Activated B cell treated with CpG ODN at 0.5 μM for 24 hours (primary cell): Measurements from ENCODE around the gene CHD1. TPM values are rescaled to one million over a fixed set of nuclear protein-coding genes. Genes with fewer than 3 reads are reported as not detected.
A peak's percentile ranks its signal among the peaks of the same experiment; 100 is the strongest.

ENCODE experiments used
- ATAC-seq: fragments of 200-7000 bp; cut with Tn5 transposase; one replicate; pipeline ENCODE4 v1.10.0; 2021; ENCODE audit warnings: low read depth, mild to moderate bottlenecking, moderate library complexity
- CTCF ChIA-PET: fragments of 350-600 bp; sonication (Branson Sonifier 250); formaldehyde crosslinking; loops from one replicate; lab custom pipeline; 2021; ENCODE audit warnings: antibody characterized with exemption; lab: Charles Lee
- POLR2A ChIA-PET: fragments of 350-600 bp; sonication (Branson Sonifier 250); formaldehyde crosslinking; loops from one replicate; lab custom pipeline; 2021; ENCODE audit warnings: antibody characterized with exemption; lab: Charles Lee
- DNase-seq: peaks from one replicate; pipeline ENCODE4 v3.0.0; 2022
- H3K27ac Mint-ChIP-seq: one replicate; pipeline ENCODE4 v1.8.0; 2020; ENCODE audit warnings: mixed read lengths
- H3K27me3 Mint-ChIP-seq: one replicate; pipeline ENCODE4 v1.8.0; 2021; ENCODE audit warnings: mixed read lengths
- H3K36me3 Mint-ChIP-seq: one replicate; pipeline ENCODE4 v1.8.0; 2021; ENCODE audit warnings: low read depth, mixed read lengths
- H3K4me1 Mint-ChIP-seq: one replicate; pipeline ENCODE4 v1.8.0; 2021; ENCODE audit warnings: mixed read lengths
- H3K4me3 Mint-ChIP-seq: one replicate; pipeline ENCODE4 v1.8.0; 2020; ENCODE audit warnings: mild to moderate bottlenecking, mixed read lengths
- H3K9me3 Mint-ChIP-seq: one replicate; pipeline ENCODE4 v1.8.0; 2020; ENCODE audit warnings: mixed read lengths
- CTCF ChIP-seq: fragments of 200-600 bp; IDR thresholded peaks from one replicate; pipeline ENCODE4 v1.8.0; 2022; ENCODE audit warnings: antibody characterized with exemption, mild to moderate bottlenecking
- intact Hi-C: fragments of 100-400 bp; cut with micrococcal nuclease; formaldehyde crosslinking; loops from one replicate; pipeline ENCODE4 v1.15.1; 2024
- total RNA-seq: library from RNA; stranded (reverse); gene quantifications from 2 replicates; pipeline ENCODE4 v1.2.3, GENCODE V29; 2022

CHD1 gene
- total RNA-seq, 1 donor from 2014 or later, result 77.5 TPM

GRCh38 chr5:98930972-98931762, 2.4 kb upstream of the CHD1 start:
- H3K27ac Mint-ChIP-seq, result peak overlapping the region; percentile 100
- ChIA-PET CTCF (no interaction called here), POLR2A (interaction anchor here (1.0 to 6.1 kb wide), 3 partner anchors 73 to 101 kb away, joined by 3 to 179 read pairs (median 28); no protein-coding TSS in a partner anchor)
- H3K4me3 Mint-ChIP-seq, result peak overlapping the region; percentile 99
- no peak for ATAC-seq
- no peaks in the 10 kb centered on the region for H3K27me3 Mint-ChIP-seq
- no peak for TF ChIP-seq CTCF
- peaks cover 32% of the 10 kb centered on the region for H3K36me3 Mint-ChIP-seq
- DNase-seq, result no peak
- peaks cover 71% of the 10 kb centered on the region for H3K4me1 Mint-ChIP-seq
- H3K9me3 Mint-ChIP-seq, result peaks cover 3% of the 10 kb centered on the region
- intact Hi-C loops, result no loop called here

- intact Hi-C loops, result loop anchor here (1.0 to 2.0 kb wide), 7 partner anchors 45 to 1995 kb away; partner anchors contain the start of genes RGMB and RIOK2
- H3K9me3 Mint-ChIP-seq, result peaks cover 3% of the 10 kb centered on the region
- H3K36me3 Mint-ChIP-seq, result peaks cover 45% of the 10 kb centered on the region
- ATAC-seq (no peak), DNase-seq (no peak)
- ChIA-PET CTCF (interaction anchor here (1.6 to 3.1 kb wide), 3 partner anchors 22 to 103 kb away, joined by 4 to 19 read pairs (median 5); no protein-coding TSS in a partner anchor), POLR2A (interaction anchor here (0.6 to 6.1 kb wide), 23 partner anchors 10 to 1996 kb away, joined by 3 to 179 read pairs (median 3); partner anchors contain the start of genes LNPEP, RGMB and RIOK2)
- H3K27me3 Mint-ChIP-seq, result no peaks in the 10 kb centered on the region
- TF ChIP-seq CTCF, result no peak
- H3K27ac Mint-ChIP-seq, result peak overlapping the region; percentile 100
- peaks cover 70% of the 10 kb centered on the region for H3K4me1 Mint-ChIP-seq
- H3K4me3 Mint-ChIP-seq, result peak overlapping the region; percentile 99
Measured at GRCh38 chr5:98929710-98930298, 997 bp upstream of the CHD1 start.

GRCh38 chr5:98927989-98928872, 576 bp downstream of the CHD1 start:
- ATAC-seq, result peak; percentile 20
- Mint-ChIP-seq H3K4me1 (peaks cover 70% of the 10 kb centered on the region), H3K9me3 (no peaks in the 10 kb centered on the region), H3K27ac (peak overlapping the region; percentile 100), H3K4me3 (peak overlapping the region; percentile 99), H3K36me3 (peaks cover 59% of the 10 kb centered on the region), H3K27me3 (no peaks in the 10 kb centered on the region)
- intact Hi-C loops, result loop anchor here (1.0 to 2.0 kb wide), 5 partner anchors 22 to 1993 kb away; no protein-coding TSS in a partner anchor
- no peak for TF ChIP-seq CTCF
- ChIA-PET CTCF (interaction anchor here (1.0 to 3.1 kb wide), 3 partner anchors 21 to 104 kb away, joined by 3 to 19 read pairs (median 4); no protein-coding TSS in a partner anchor), POLR2A (interaction anchor here (0.6 to 6.1 kb wide), 18 partner anchors 10 to 1984 kb away, joined by 3 to 179 read pairs (median 4); partner anchors contain the start of genes RGMB and RIOK2)
- no peak for DNase-seq

GRCh38 chr5:98927242-98927988, 1.4 kb downstream of the CHD1 start:
- no peak for ATAC-seq
- H3K9me3 Mint-ChIP-seq, result no peaks in the 10 kb centered on the region

More at GRCh38 chr5:98927242-98927988, 1.4 kb downstream of the CHD1 start:
- Mint-ChIP-seq H3K4me1 (peaks cover 67% of the 10 kb centered on the region), H3K4me3 (peak overlapping the region; percentile 99), H3K27ac (peak overlapping the region; percentile 98), H3K36me3 (peaks cover 63% of the 10 kb centered on the region), H3K27me3 (no peaks in the 10 kb centered on the region)
- intact Hi-C loops, result loop anchor here (1.0 kb wide), 1 partner anchor 21 kb away; no protein-coding TSS in a partner anchor
- CTCF ChIA-PET, result interaction anchor here (1.0 to 3.1 kb wide), 2 partner anchors 100 to 105 kb away, joined by 3 to 19 read pairs; no protein-coding TSS in a partner anchor
- TF ChIP-seq CTCF, result no peak
- POLR2A ChIA-PET, result interaction anchor here (0.9 to 6.1 kb wide), 7 partner anchors 9 to 110 kb away, joined by 3 to 179 read pairs (median 5); no protein-coding TSS in a partner anchor
- DNase-seq, result no peak
